Fibroblast of lung (primary cell): ENCODE results near the gene DDX54.

Experiments used
- CTCF ChIP-seq, 2 donors: IDR thresholded peaks in 1 of 2; conservative IDR thresholded peaks in 1 of 2; 1 replicate in 1 of 2; 2 replicates in 1 of 2; pipeline ENCODE4 v1.5.1; 2011 to 2012; ENCODE audit warnings: low read length in 2 of 2, control low read depth in 1 of 2, inconsistent platforms in 1 of 2, low read depth in 1 of 2, mild to moderate bottlenecking in 1 of 2
- EZH2 ChIP-seq: IDR thresholded peaks from 2 replicates; pipeline ENCODE4 v1.5.1; 2012; ENCODE audit warnings: low read length, control low read depth, mild to moderate bottlenecking; ENCODE audit errors: missing control alignments

- no peak for TF ChIP-seq EZH2
- no peak for TF ChIP-seq CTCF (conservative IDR thresholded peaks at IDR 0.05 in 1 of 2, IDR thresholded peaks at IDR 0.05 in 1 of 2; ENCODE audit: low read depth in 1 of 2, low read length in 2 of 2)
Measured at GRCh38 chr12:113197518-113198077, 12.3 kb upstream of the DDX54 start.
